IPS-11a (cell line): ENCODE results near the gene GPX4.

ENCODE experiments used
- H3K4me3 ChIP-seq: one replicate; pipeline ENCODE4 v1.5.1; 2013; ENCODE audit warnings: low read depth, low read length, control low read depth

The GPX4 gene

DNA sequence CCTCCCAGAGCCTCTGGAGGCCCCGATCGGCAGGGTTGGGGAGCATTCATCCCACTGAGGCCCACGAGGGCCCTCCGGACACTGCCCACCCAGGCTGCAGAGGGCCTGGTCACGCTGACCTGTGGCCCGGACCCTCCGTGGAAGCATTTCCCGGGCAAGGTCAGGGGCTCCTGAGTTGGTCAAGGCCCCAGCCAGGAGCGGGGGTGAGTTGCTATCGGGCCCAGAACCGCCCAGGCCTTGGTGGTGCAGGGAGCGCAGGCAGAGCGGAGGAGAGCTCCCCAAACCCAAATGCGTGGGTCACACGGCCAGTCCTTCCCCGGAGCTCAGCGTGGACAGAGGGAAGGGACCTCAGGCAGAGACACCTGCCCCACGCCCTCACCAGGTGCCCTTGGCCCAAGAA is 25.7 kb downstream of the GPX4 start:
- H3K4me3 ChIP-seq = no peak overlapping the region

- no peak overlapping the region for H3K4me3 ChIP-seq
Observed at GRCh38 chr19:1130771-1131717, 27.2 kb downstream of the GPX4 start.

GRCh38 chr19:1131718-1132551 is 28.1 kb downstream of the GPX4 start:
- H3K4me3 ChIP-seq = peak overlapping the region; percentile 13

DNA sequence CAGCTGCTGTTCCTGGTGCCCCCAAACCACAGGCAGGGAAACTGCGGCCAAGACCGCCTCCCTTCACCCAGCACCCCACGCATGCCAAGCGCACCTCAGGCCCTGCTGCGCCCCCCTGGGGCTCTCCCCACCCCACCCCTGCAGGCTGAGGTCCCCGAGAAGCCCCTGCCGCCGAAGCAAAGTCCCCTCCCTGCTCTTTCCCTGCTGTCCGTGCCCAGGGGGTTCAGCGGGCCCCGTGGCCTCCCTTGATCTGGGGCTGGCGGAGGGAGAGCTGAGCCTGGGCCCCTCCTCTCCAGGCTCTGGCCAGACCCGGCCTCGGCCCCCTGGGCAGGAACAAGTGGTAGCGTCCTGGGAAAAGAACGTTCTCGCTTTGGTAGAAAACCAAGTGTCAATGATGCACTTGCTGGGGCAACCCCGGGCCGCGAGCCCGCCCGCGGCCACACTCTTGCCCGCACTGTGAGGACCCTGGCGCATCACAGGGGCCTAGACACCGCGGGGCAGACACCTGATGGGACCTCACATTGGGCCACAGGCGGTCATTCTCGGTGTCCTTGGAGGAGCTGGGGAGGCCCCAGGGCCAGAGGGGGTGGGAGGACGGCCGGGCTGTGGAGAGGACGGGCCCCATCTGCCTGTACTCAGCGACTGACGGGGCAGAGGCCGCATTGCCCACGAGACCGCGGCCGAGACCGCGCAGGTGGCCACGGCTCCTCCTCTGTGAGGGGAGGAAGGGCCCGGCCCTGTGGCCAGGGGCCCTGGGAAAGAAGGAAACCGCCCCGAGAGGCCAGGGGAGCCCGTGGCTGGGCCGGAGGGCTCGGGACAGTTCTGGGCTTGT is 29.0 kb downstream of the GPX4 start:
- H3K4me3 ChIP-seq = no peak overlapping the region

GRCh38 chr19:1133471-1133929 is 29.7 kb downstream of the GPX4 start:
- H3K4me3 ChIP-seq = no peak overlapping the region

- H3K4me3 ChIP-seq = no peak overlapping the region
Observed at GRCh38 chr19:1134431-1134830, 30.6 kb downstream of the GPX4 start.

DNA sequence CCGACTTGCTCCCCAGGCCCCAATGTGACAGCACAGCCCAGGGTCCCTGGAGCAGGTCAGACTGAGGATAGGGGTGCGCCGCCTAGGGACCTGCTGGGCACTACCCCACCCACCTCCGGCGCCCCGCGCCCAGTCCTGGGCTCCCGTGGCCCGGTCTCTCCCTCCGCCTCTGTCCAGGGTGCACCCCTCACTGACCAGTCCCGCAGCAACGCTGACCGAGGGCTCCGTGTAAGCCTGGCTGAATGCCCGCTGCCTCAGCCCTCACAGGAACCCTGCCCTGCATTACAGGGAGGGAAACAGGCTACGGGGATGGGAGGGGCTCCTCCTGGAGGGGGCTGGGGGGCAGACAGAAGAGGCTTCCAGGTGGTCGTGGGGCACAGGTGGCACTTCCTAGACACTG is 31.7 kb downstream of the GPX4 start:
- H3K4me3 ChIP-seq = no peak overlapping the region

- H3K4me3 ChIP-seq = no peak overlapping the region
Observed at GRCh38 chr19:1136201-1136600, 32.4 kb downstream of the GPX4 start.

DNA sequence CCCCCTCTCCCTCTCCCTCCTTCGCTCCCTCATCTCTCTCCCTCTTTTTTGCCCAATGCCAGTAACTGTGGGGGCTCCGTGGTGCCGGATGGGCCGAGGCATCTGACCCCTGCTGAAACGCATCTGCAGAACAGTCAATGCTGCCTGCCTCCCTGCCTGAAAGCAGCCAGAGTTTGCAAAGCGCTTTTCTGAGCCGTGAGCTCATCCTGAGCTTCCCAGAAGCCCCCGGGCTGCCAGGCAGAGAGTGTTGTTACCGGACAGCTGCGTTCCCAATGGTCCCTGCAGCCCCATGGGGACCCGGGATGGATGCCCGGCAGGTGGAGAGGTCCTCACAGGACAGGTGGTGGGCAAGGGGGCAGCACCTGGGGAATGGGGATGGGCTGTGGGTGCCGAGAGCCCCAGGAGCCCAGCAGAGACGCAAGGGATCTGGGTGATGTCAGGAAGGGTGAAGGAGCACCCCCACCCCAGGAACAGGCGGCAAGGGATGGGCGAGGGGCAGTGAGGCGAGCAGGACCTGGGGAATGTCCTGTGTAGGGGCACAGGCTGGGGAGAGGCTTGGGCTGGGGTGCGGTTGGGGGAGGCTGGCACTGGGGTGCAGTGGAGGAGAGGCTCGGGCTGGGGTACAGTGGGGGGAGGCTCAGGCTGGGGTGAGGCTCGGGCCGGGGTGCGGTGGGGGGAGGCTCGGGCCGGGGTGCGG is 33.0 kb downstream of the GPX4 start:
- H3K4me3 ChIP-seq = no peak overlapping the region

- H3K4me3 ChIP-seq = no peak overlapping the region
Observed at GRCh38 chr19:1138121-1138520, 34.3 kb downstream of the GPX4 start.

DNA sequence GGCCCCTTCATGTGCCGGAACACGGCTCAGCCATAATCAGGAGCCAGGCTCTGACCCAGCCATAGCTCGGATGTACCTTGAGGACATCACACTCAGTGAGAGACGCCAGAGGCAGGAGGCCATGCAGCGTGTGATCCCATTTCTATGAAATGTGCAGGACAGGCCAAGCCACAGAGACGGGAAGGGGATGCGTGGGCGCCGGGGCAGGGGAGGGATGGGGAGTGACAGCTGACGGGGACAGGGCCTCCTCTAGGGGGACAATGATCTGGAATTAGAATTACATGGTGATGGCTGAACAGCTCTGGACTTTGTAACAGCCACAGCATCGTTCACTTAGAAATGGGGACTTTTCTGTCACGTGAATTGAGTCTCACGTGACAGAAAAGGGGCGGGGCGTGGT is 35.3 kb downstream of the GPX4 start:
- no peak overlapping the region for H3K4me3 ChIP-seq

- H3K4me3 ChIP-seq = no peak overlapping the region
Observed at GRCh38 chr19:1140272-1141027, 36.7 kb downstream of the GPX4 start.

DNA sequence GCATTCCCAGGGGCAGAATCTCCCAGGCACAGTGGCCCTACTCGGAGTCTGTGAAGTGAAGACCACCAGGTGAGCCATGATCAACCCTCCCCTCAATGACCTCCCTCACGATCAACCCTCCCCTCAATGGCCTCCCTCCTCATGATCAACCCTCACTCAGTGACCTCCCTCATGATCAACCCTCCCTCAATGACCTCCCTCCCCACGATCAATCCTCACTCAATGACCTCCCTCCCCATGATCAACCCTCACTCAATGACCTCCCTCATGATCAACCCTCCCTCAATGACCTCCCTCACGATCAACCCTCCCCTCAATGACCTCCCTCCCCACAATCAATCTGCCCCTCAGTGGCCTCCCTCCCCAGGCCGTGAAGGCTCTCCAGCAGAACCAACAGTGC is 38.1 kb downstream of the GPX4 start:
- H3K4me3 ChIP-seq = no peak overlapping the region

DNA sequence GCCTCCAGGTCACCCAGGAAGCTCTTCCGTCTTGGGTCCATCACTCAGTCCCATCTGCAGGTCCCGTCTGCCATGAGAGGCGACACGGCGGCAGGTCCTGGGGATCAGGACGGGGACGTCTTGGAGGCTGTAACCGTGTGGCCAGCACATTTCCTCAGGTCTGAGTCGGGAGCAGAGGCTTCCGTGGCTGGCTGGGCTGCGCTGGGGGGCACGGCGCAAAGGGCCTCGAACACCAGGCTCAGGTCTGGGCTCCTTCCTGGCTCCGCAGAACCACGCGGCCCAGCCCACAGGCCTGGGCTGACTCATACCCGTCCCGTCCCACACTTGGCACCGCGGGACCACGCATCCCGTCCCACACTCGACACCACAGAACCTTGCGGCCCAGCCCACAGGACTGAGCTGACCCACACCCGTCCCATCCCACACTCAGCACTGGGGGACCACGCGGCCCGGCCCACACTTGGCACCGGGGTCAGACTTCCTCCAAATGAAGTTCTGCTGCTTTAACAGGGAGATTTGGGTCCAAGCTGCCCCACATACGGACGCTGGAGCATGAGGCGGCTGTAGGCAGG is 40.1 kb downstream of the GPX4 start:
- H3K4me3 ChIP-seq = no peak overlapping the region

- no peak overlapping the region for H3K4me3 ChIP-seq
Observed at GRCh38 chr19:1144741-1145140, 40.9 kb downstream of the GPX4 start.

GRCh38 chr19:1145635-1146411 is 42.0 kb downstream of the GPX4 start:
- no peak overlapping the region for H3K4me3 ChIP-seq

DNA sequence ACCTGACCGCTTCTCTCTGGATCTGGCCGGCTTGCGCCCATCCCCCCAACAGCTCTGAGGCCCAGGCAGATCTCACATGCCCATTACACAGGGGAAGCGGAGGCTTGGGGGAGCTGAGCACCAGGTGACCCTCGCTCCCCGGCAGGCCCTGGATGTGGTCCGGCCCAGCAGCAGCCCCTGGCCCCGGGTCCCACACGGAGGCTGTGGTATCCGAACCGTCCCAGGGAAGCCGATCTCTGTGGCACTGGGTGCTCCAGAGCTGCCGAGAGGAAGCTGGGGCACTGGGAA is 42.6 kb downstream of the GPX4 start:
- H3K4me3 ChIP-seq = no peak overlapping the region

DNA sequence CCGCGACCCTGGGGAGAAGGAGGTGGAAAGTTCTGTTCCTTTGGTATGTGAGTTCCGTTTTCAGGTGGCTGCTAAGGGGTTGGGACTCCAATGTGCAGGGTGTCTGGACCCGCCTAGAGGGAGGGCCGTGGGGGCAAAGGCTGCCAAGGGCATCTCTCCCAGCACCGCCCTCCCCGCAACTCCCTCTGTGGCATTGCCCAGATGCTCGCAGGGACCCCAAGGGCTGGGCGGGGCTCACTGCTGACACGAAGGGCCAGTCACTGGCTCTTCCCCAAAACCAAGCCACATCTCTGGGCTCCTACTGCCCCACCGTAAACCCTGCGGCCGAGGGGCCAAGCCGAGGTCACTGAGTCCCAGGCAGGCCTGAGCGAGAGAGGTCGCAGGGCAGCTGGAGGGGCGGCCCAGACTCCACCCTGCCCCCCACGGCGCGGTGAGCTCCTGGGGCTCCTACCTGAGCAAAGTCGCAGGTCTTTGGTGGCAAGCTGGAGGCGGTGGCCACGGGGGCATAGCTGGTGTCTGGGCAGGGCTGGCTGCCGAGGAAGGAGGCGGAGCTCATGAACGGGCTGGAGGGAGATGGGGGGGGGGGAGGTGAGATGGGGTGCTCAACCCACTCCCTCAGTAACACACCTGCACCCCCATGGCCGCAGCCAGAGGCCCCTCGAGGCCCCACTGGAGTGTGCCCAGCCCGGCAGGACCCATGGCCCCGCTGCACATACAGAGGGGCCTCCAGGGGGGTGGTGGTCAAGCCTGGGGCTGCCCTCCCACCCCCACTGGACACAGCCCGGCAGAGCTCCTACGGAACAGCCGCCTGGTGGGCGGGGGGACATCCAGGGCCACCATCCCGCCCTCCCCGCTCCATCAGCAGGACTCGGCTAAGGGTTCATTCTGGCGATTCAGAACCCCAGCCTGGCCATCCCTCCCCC is 43.3 kb downstream of the GPX4 start:
- no peak overlapping the region for H3K4me3 ChIP-seq
